B cell (primary cell): ENCODE results near the gene ARHGAP22.

Experiments used
- CTCF ChIP-seq: fragments of 200-600 bp; IDR thresholded peaks from one replicate; pipeline ENCODE4 v1.8.0; 2022; ENCODE audit warnings: antibody characterized with exemption, mild to moderate bottlenecking
- EZH2 ChIP-seq: IDR thresholded peaks from 2 replicates; pipeline ENCODE4 v1.6.1; 2012; ENCODE audit warnings: borderline replicate concordance, low read depth, mild to moderate bottlenecking, moderate library complexity, low read length; ENCODE audit not compliant: insufficient read depth, poor library complexity, severe bottlenecking

DNA sequence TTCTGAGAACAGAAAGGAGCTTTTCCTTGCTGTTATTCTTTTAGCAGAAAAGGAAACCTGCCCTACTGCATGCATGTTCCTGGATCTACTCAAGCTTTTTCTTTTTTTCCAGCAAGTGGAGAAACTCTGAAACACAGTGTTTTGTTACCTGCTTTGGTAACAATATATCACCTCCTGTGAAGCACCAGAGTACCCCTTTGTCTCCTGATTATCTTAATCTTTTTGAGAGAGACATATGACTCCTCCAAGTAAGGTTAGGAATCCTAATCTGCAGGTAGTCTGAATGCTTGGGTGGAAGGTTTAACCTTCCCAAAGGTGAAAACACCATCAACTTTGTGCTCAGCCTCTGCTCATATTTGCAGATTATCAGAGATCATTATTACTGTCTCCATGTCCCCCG lies 205.3 kb downstream of the ARHGAP22 start:
- no peak for TF ChIP-seq EZH2
- TF ChIP-seq CTCF: no peak
